Large intestine (tissue), 3 donors: ENCODE results near the gene HPF1. TPM values are rescaled to one million over a fixed set of nuclear protein-coding genes. Genes with fewer than 3 reads are reported as not detected.

Experiments used
- DNase-seq, 2 donors: peaks; one replicate each; pipeline versions ENCODE4 v3.0.0 to v3.0.0-alpha.2; 2013
- H3K27ac ChIP-seq: one replicate; pipeline ENCODE4 v1.5.1; 2013; ENCODE audit warnings: low read length
- H3K27me3 ChIP-seq: 2 replicates; pipeline ENCODE4 v1.6.1; 2013; ENCODE audit warnings: low read length; ENCODE audit not compliant: control insufficient read depth, insufficient read depth
- H3K36me3 ChIP-seq: 2 replicates; pipeline ENCODE4 v1.6.1; 2013; ENCODE audit warnings: low read length; ENCODE audit not compliant: control insufficient read depth, insufficient read depth
- H3K4me1 ChIP-seq: one replicate; pipeline ENCODE4 v1.6.1; 2013; ENCODE audit warnings: low read length; ENCODE audit not compliant: control insufficient read depth, insufficient read depth
- H3K4me3 ChIP-seq: one replicate; pipeline ENCODE4 v1.5.1; 2013; ENCODE audit warnings: low read length
- H3K9me3 ChIP-seq: one replicate; pipeline ENCODE4 v1.6.1; 2013; ENCODE audit warnings: mild to moderate bottlenecking, low read depth, low read length, moderate library complexity; ENCODE audit not compliant: control insufficient read depth
- WGBS: methylation state at CpG from one replicate; pipeline ENCODE4 v1.1.5; 2013; ENCODE audit warnings: low lambda C conversion rate; ENCODE audit not compliant: insufficient coverage; 5-methylcytosine and 5-hydroxymethylcytosine counted together
- polyA plus RNA-seq: library from polyadenylated mRNA; unstranded; fragments of 120-200 nt; gene quantifications from one replicate; pipeline ENCODE4 v1.2.1, GENCODE V29; 2013

HPF1 gene
- polyA plus RNA-seq, 1 donor = 25.4 TPM

DNA sequence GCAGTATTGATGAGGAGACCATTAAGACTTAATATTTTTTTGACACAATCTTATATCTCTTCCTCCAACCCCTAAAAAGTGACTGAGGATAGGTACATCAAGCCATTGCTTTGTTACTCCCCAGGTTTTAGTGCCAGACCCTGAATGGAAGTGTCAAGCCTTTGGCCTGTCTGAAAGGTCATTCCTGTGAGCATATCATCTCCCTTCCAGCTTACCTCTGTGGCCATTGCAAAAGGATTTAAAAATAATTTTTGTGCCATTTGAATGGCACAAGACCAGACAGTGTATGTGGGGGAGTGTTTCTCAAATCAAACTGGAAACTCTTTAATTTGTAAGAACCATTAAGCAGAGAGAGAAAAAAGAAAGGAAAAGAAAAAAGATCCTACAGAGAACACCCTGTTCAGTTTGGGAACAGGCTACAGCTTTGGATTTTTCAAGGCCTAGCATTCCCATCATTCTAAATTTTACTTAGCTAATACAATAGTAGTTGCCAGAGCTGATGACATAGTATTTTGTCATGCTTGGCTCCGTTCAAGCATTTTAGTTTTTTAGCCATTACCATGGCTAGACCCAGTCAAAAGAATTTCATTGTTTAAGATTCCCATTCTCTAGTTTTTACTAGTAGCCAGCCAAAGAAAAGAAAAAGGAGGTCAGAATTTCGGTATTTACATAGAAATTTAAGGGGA is 49.6 kb downstream of the HPF1 start:
- Histone ChIP-seq H3K4me3 (no peak overlapping the region), H3K4me1 (no peaks in the 10 kb centered on the region), H3K36me3 (peaks cover 28% of the 10 kb centered on the region), H3K9me3 (no peaks in the 10 kb centered on the region), H3K27me3 (no peaks in the 10 kb centered on the region), H3K27ac (no peak overlapping the region)
- WGBS = no CpG with 5 or more reads among the region's 2 CpGs
- DNase-seq = no peak

DNA sequence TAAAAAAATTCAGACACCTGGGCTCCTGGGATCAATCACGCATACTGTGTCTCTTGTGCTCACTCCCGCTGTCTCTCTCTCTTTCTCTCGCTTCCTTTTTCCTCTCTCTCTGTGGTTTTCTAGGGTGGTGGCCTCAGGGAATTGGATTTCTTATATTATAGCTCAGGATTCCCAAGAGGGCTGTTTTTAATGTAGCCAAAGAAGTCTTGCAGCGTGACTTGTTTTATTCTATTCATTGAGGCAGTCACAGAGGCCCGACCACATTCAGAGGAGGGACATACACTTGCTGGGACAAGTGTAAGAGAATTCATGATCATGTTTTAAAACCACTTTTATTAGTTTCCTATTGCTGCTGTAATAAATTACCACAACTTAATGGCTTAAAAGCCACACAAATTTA is 59.4 kb downstream of the HPF1 start:
- no peaks in the 10 kb centered on the region for H3K27me3 ChIP-seq
- H3K9me3 ChIP-seq = no peaks in the 10 kb centered on the region
- H3K4me1 ChIP-seq = no peaks in the 10 kb centered on the region
- no peak overlapping the region for H3K27ac ChIP-seq
- H3K4me3 ChIP-seq = no peak overlapping the region
- H3K36me3 ChIP-seq = peaks cover 47% of the 10 kb centered on the region
- WGBS = 100% methylated on average over 3 of the region's 5 CpGs
- DNase-seq = no peak

- Histone ChIP-seq H3K36me3 (peaks cover 26% of the 10 kb centered on the region), H3K27me3 (no peaks in the 10 kb centered on the region), H3K4me3 (no peak overlapping the region), H3K9me3 (no peaks in the 10 kb centered on the region), H3K27ac (peak overlapping the region; percentile 50), H3K4me1 (no peaks in the 10 kb centered on the region)
- DNase-seq = peak; percentile 43 to 57
- WGBS = no CpG with 5 or more reads among the region's 5 CpGs
Observed at GRCh38 chr4:169690787-169691186, 67.0 kb downstream of the HPF1 start.

DNA sequence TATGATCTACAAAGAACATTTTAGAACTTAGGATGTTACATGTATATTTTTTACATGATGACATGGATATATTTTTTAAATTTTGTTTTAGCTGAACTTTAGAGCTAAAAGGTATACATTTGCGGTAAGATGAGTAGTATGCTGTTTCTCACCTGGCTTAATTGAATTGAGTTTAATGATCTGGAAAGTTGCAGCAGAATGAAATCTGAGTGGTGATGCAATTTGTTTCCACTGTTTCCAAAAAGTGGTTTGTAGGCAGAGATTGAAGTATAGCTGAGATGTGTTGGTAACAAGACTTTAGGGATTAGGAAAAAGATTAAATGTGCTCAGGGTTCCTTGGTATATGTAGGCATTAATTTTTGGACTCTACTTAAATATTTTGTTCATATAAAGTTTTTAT is 68.1 kb downstream of the HPF1 start:
- no peak for DNase-seq
- H3K27me3 ChIP-seq = no peaks in the 10 kb centered on the region
- WGBS = 100% methylated on average over 1 of the region's 1 CpG
- H3K4me1 ChIP-seq = no peaks in the 10 kb centered on the region
- no peak overlapping the region for H3K4me3 ChIP-seq
- no peak overlapping the region for H3K27ac ChIP-seq
- no peaks in the 10 kb centered on the region for H3K9me3 ChIP-seq
- H3K36me3 ChIP-seq = peaks cover 26% of the 10 kb centered on the region

DNA sequence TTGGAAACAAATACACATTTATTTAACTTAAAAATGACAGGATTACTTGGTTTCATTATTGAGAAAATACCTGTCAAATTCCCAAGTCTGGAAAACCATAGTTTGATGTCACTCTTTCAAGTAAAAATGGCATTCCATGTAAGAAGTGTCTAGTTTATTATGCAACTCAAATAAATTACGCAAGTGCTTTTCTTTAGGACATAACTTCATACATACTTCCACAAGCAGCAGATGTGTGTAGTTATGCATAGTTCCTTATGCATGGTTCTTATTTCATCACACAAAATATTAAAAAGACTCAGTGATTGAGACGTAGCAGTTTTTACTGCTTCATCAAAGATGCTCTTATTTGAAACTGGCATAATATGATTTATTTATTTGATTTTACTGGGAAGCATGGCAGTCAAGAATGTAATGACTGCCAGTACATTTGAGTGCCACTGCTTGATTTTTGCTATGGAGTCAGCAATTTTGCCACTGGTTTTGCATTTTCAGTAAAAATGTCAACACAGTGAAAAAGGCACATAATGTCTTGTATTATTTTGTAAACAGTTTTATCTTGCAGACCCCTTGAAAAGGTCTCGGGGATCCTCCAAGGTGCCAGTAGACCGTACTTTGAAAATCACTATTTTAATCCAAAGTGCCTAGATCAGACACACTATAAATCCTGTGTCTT is 75.2 kb downstream of the HPF1 start:
- Histone ChIP-seq H3K4me1 (no peaks in the 10 kb centered on the region), H3K4me3 (no peak overlapping the region), H3K27ac (no peak overlapping the region), H3K36me3 (peaks cover 29% of the 10 kb centered on the region), H3K27me3 (no peaks in the 10 kb centered on the region), H3K9me3 (peaks cover 10% of the 10 kb centered on the region)
- WGBS = no CpG with 5 or more reads among the region's 4 CpGs
- no peak for DNase-seq

Other genes starting within 250 kb of the HPF1 start
- 11.2 TPM for gene NEK1, start 145.4 kb downstream of the HPF1 start, polyA plus RNA-seq
- gene CLCN3, start 137.4 kb downstream of the HPF1 start, polyA plus RNA-seq = 48.7 TPM